Mammary epithelial cell (primary cell): ENCODE data around the gene ANKRD55.

ENCODE experiments used
- EZH2 ChIP-seq: IDR thresholded peaks from 2 replicates; pipeline ENCODE4 v1.6.1; 2012; ENCODE audit warnings: low read length, inconsistent platforms, borderline replicate concordance
- TF ChIP-seq, protein P1 (sequence below), 2 donors: IDR thresholded peaks in 1 of 2; conservative IDR thresholded peaks in 1 of 2; 2 replicates each; pipeline ENCODE4 v1.5.1; 2011 to 2012; ENCODE audit warnings: inconsistent platforms in 2 of 2, low read length in 2 of 2, mild to moderate bottlenecking in 2 of 2, control low read depth in 1 of 2, low read depth in 1 of 2; ENCODE audit not compliant: insufficient read depth in 1 of 2; ENCODE audit errors: extremely low read depth in 1 of 2

DNA sequence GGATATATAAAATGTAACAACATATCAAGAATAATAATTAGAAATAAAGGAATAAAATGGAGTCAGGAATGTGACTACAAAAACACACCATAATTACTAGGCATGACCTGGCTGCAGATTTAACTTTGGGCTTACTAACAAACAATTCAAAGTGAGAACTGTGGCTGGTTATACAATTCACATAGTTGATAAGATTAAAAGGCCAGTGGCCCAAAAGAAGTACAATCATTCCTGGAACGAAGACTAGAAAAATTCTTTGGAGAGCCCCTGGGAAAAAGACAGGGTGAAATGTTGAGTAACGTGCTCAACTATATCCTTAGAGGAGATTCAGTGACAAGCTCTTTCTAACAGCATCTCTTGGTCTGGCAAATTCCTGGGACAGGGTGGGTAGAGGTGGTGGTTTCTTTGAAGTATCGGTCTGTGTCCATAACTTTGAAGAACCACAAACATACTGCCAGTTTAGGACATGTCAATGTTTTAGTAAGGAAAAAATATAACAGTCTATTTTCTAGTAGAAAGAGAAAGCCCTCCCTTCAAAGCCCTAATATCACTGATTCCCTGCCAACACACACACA, 163.4 kb downstream of the ANKRD55 start:
- TF ChIP-seq, protein P1, sequence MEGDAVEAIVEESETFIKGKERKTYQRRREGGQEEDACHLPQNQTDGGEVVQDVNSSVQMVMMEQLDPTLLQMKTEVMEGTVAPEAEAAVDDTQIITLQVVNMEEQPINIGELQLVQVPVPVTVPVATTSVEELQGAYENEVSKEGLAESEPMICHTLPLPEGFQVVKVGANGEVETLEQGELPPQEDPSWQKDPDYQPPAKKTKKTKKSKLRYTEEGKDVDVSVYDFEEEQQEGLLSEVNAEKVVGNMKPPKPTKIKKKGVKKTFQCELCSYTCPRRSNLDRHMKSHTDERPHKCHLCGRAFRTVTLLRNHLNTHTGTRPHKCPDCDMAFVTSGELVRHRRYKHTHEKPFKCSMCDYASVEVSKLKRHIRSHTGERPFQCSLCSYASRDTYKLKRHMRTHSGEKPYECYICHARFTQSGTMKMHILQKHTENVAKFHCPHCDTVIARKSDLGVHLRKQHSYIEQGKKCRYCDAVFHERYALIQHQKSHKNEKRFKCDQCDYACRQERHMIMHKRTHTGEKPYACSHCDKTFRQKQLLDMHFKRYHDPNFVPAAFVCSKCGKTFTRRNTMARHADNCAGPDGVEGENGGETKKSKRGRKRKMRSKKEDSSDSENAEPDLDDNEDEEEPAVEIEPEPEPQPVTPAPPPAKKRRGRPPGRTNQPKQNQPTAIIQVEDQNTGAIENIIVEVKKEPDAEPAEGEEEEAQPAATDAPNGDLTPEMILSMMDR (conservative IDR thresholded peaks at IDR 0.05 in 1 of 2, IDR thresholded peaks at IDR 0.05 in 1 of 2; ENCODE audit: extremely low read depth in 1 of 2, insufficient read depth in 1 of 2, low read depth in 1 of 2, low read length in 2 of 2) = no peak
- no peak for TF ChIP-seq EZH2
